ENCODE measurements around the gene HGF.

- TF ChIP-seq GABPA (IDR thresholded peaks at IDR 0.05; ENCODE audit: low read depth) (no peak), CTCF (IDR thresholded peaks at IDR 0.05; ENCODE audit: insufficient read depth, low read length) (no peak)
Observed at GRCh38 chr7:81709836-81710235, 60.0 kb downstream of the HGF start.

Measured in HL-60 (cell line).